IMR-90 (cell line): ENCODE results near the gene HCRTR1. TPM values are rescaled to one million over a fixed set of nuclear protein-coding genes. Genes with fewer than 3 reads are reported as not detected.

Experiments used
- ATAC-seq: fragments of 200-7000 bp; cut with Tn5 transposase; 2 replicates; pipeline ENCODE4 v1.9.1; 2020; ENCODE audit warnings: low read depth, mild to moderate bottlenecking, moderate library complexity
- BruUV-seq: library from RNA; stranded (reverse); fragments of 400-500 nt; replicated peaks from 2 replicates; lab custom pipeline; 2021; lab: Mats Ljungman, UMichigan
- CTCF ChIA-PET: fragments of 300-600 bp; formaldehyde crosslinking; extraction: SDS; loops from one replicate; lab custom pipeline; 2021; ENCODE audit warnings: antibody characterized with exemption; lab: Yijun Ruan, JAX
- POLR2A ChIA-PET: fragments of 300-600 bp; sonication (Branson Sonifier 250); formaldehyde crosslinking; loops from one replicate; lab custom pipeline; 2022; ENCODE audit warnings: antibody characterized with exemption; ENCODE audit not compliant: unreplicated experiment; lab: Charles Lee
- DNase-seq: peaks from one replicate; pipeline ENCODE4 v3.0.0; 2013
- H2AFZ ChIP-seq: replicated peaks from 2 replicates; pipeline ENCODE3; 2013; ENCODE audit warnings: low read length, mild to moderate bottlenecking; ENCODE audit not compliant: poor library complexity
- H2AK5ac ChIP-seq: 2 replicates; pipeline ENCODE4 v1.6.1; 2013; ENCODE audit warnings: low read depth, low read length, inconsistent platforms
- H2AK9ac ChIP-seq: replicated peaks from 2 replicates; pipeline ENCODE3; 2013; ENCODE audit warnings: mild to moderate bottlenecking, low read depth, low read length, moderate library complexity; ENCODE audit not compliant: poor library complexity
- H2BK120ac ChIP-seq: 2 replicates; pipeline ENCODE4 v1.6.1; 2013; ENCODE audit warnings: low read depth, low read length, inconsistent platforms
- H2BK15ac ChIP-seq: 3 replicates; pipeline ENCODE4 v1.6.1; 2013; ENCODE audit warnings: low read depth, low read length, inconsistent platforms
- H2BK20ac ChIP-seq: 2 replicates; pipeline ENCODE4 v1.6.1; 2013; ENCODE audit warnings: low read depth, mild to moderate bottlenecking, inconsistent platforms, low read length, moderate library complexity
- H2BK5ac ChIP-seq: 2 replicates; pipeline ENCODE4 v1.6.1; 2013; ENCODE audit warnings: mild to moderate bottlenecking, low read depth, low read length, inconsistent platforms; ENCODE audit not compliant: poor library complexity, severe bottlenecking
- H3K14ac ChIP-seq: replicated peaks from 2 replicates; pipeline ENCODE4 v1.6.1; 2013; ENCODE audit warnings: low read depth, low read length, inconsistent platforms
- H3K18ac ChIP-seq: 2 replicates; pipeline ENCODE4 v1.6.1; 2013; ENCODE audit warnings: low read depth, low read length, control low read depth
- H3K23ac ChIP-seq: 2 replicates; pipeline ENCODE4 v1.6.1; 2013; ENCODE audit warnings: low read depth, low read length, inconsistent platforms
- H3K27ac ChIP-seq: 2 replicates; pipeline ENCODE4 v1.5.1; 2013; ENCODE audit warnings: mild to moderate bottlenecking, control low read depth, low read length; ENCODE audit not compliant: insufficient read depth
- H3K27me3 ChIP-seq: 2 replicates; pipeline ENCODE4 v1.6.1; 2013; ENCODE audit warnings: low read length; ENCODE audit not compliant: control insufficient read depth, insufficient read depth
- H3K36me3 ChIP-seq: 2 replicates; pipeline ENCODE4 v1.6.1; 2013; ENCODE audit warnings: low read length, mixed read lengths; ENCODE audit not compliant: control insufficient read depth, insufficient read depth
- H3K4ac ChIP-seq: 2 replicates; pipeline ENCODE4 v1.6.1; 2013; ENCODE audit warnings: low read depth, low read length, inconsistent platforms
- H3K4me1 ChIP-seq: 2 replicates; pipeline ENCODE4 v1.6.1; 2013; ENCODE audit warnings: low read length, mixed read lengths; ENCODE audit not compliant: control insufficient read depth, insufficient read depth
- H3K4me2 ChIP-seq: 2 replicates; pipeline ENCODE4 v1.6.1; 2013; ENCODE audit warnings: low read depth, mild to moderate bottlenecking, control low read depth, low read length, moderate library complexity
- H3K4me3 ChIP-seq: 2 replicates; pipeline ENCODE4 v1.5.1; 2013; ENCODE audit warnings: low read depth, mild to moderate bottlenecking, control low read depth, low read length, moderate library complexity; ENCODE audit not compliant: insufficient read depth
- H3K56ac ChIP-seq: 2 replicates; pipeline ENCODE4 v1.6.1; 2013; ENCODE audit warnings: low read length, inconsistent platforms; ENCODE audit not compliant: insufficient read depth; ENCODE audit errors: extremely low read depth
- H3K79me1 ChIP-seq, 2 experiments: 2 replicates each; pipeline ENCODE4 v1.6.1; 2013; ENCODE audit warnings: low read length in 2 of 2, inconsistent platforms in 1 of 2, low read depth in 1 of 2
- H3K9ac ChIP-seq: 2 replicates; pipeline ENCODE4 v1.6.1; 2013; ENCODE audit warnings: low read depth, low read length, control low read depth
- H3K9me1 ChIP-seq: 2 replicates; pipeline ENCODE4 v1.6.1; 2013; ENCODE audit warnings: low read length, inconsistent platforms; ENCODE audit not compliant: insufficient read depth
- H3K9me3 ChIP-seq: 2 replicates; pipeline ENCODE4 v1.6.1; 2013; ENCODE audit warnings: low read length; ENCODE audit not compliant: control insufficient read depth, insufficient read depth
- H4K20me1 ChIP-seq: 2 replicates; pipeline ENCODE4 v1.6.1; 2013; ENCODE audit warnings: low read length, inconsistent platforms; ENCODE audit not compliant: insufficient read depth
- H4K5ac ChIP-seq: 2 replicates; pipeline ENCODE4 v1.6.1; 2013; ENCODE audit warnings: mild to moderate bottlenecking, low read depth, low read length, control low read depth
- H4K8ac ChIP-seq, 2 experiments: 2 replicates each; pipeline ENCODE4 v1.6.1; 2013; ENCODE audit warnings: low read depth in 2 of 2, low read length in 2 of 2, control low read depth in 1 of 2, inconsistent platforms in 1 of 2
- H4K91ac ChIP-seq: 2 replicates; pipeline ENCODE4 v1.6.1; 2013; ENCODE audit warnings: low read depth, low read length, inconsistent platforms; ENCODE audit not compliant: insufficient read depth
- BHLHE40 ChIP-seq: fragments of 150-350 bp; IDR thresholded peaks from 2 replicates; pipeline ENCODE4 v1.6.1; 2016; ENCODE audit warnings: mild to moderate bottlenecking, low read depth, low read length
- CEBPB ChIP-seq: IDR thresholded peaks from 2 replicates; pipeline ENCODE4 v1.6.1; 2012; ENCODE audit warnings: low read depth, low read length, improper control_type of control experiment
- CHD1 ChIP-seq: IDR thresholded peaks from 2 replicates; pipeline ENCODE4 v1.6.1; 2012; ENCODE audit warnings: low read depth, low read length, improper control_type of control experiment
- CTCF ChIP-seq: conservative IDR thresholded peaks from 2 replicates; pipeline ENCODE4 v1.5.1; 2012; ENCODE audit warnings: mild to moderate bottlenecking, low read depth, low read length, improper control_type of control experiment
- MAZ ChIP-seq: IDR thresholded peaks from 2 replicates; pipeline ENCODE4 v1.6.1; 2012; ENCODE audit warnings: low read depth, mild to moderate bottlenecking, low read length, improper control_type of control experiment, moderate library complexity, borderline replicate concordance
- MXI1 ChIP-seq: IDR thresholded peaks from 2 replicates; pipeline ENCODE4 v1.6.1; 2012; ENCODE audit warnings: low read depth, mild to moderate bottlenecking, low read length, moderate library complexity, borderline replicate concordance
- NFE2L2 ChIP-seq: fragments of 150-350 bp; IDR thresholded peaks from 2 replicates; pipeline ENCODE4 v1.6.1; 2016; ENCODE audit warnings: low read depth, mild to moderate bottlenecking, low read length
- POLR2A ChIP-seq: IDR thresholded peaks from 2 replicates; pipeline ENCODE4 v1.6.1; 2012; ENCODE audit warnings: mild to moderate bottlenecking, low read depth, low read length
- RAD21 ChIP-seq: IDR thresholded peaks from 2 replicates; pipeline ENCODE4 v1.6.1; 2012; ENCODE audit warnings: low read length, improper control_type of control experiment
- WGBS, 2 experiments: methylation state at CpG; one replicate each; pipeline versions ENCODE4 v1.1.5 to v1.1.7; 2013; ENCODE audit warnings: missing lambda C conversion rate in 2 of 2; ENCODE audit not compliant: insufficient read length in 1 of 2; ENCODE audit errors: extremely low coverage in 2 of 2; 5-methylcytosine and 5-hydroxymethylcytosine counted together
- dilution Hi-C: fragments of 300-500 bp; cut with HindIII; formaldehyde crosslinking; loops from one replicate; pipeline ENCODE4 v1.14.3; 2018; ENCODE audit warnings: low sequenced_read_pairs; ENCODE audit not compliant: unreplicated experiment
- in situ Hi-C: fragments of 300-500 bp; cut with MboI; formaldehyde crosslinking; loops from 3 replicates; pipeline ENCODE4 v1.14.3; 2019; ENCODE audit warnings: low sequenced_read_pairs, inconsistent platforms, mixed read lengths
- intact Hi-C: fragments of 100-400 bp; cut with micrococcal nuclease; formaldehyde crosslinking; loops from 2 replicates; pipeline ENCODE4 v1.10.0; 2022
- polyA plus RNA-seq, 3 experiments: library from polyadenylated mRNA; depleted of rRNA; stranded (reverse); fragments of >200 nt; gene quantifications; 2 replicates each; pipeline ENCODE4 v1.2.3, GENCODE V29; 2012; ENCODE audit warnings: low replicate concordance in 1 of 3
- total RNA-seq: library from RNA; depleted of rRNA; stranded (reverse); fragments of >200 nt; gene quantifications from 2 replicates; pipeline ENCODE4 v1.2.3, GENCODE V29; 2012
- TF ChIP-seq, protein P1 (sequence below): fragments of 150-350 bp; IDR thresholded peaks from 2 replicates; pipeline ENCODE4 v1.6.1; 2016; ENCODE audit warnings: low read depth, mild to moderate bottlenecking, low read length, moderate library complexity, borderline replicate concordance
- TF ChIP-seq, protein P2 (sequence below): fragments of 150-350 bp; IDR thresholded peaks from 2 replicates; pipeline ENCODE4 v1.6.1; 2017; ENCODE audit warnings: mild to moderate bottlenecking, antibody characterized with exemption, low read length, low read depth

HCRTR1 gene
- total and polyA plus RNA-seq, 2 of the 4 experiments (the other 2 are of a cell fraction): not detected

GRCh38 chr1:31668303-31668883 lies 50.9 kb downstream of the HCRTR1 start (continued):
- TF ChIP-seq, protein P1, sequence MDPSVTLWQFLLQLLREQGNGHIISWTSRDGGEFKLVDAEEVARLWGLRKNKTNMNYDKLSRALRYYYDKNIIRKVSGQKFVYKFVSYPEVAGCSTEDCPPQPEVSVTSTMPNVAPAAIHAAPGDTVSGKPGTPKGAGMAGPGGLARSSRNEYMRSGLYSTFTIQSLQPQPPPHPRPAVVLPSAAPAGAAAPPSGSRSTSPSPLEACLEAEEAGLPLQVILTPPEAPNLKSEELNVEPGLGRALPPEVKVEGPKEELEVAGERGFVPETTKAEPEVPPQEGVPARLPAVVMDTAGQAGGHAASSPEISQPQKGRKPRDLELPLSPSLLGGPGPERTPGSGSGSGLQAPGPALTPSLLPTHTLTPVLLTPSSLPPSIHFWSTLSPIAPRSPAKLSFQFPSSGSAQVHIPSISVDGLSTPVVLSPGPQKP: no peak
- no peak for TF ChIP-seq CEBPB
- TF ChIP-seq NFE2L2: no peak
- TF ChIP-seq CHD1: no peak
- TF ChIP-seq MXI1: no peak

DNA sequence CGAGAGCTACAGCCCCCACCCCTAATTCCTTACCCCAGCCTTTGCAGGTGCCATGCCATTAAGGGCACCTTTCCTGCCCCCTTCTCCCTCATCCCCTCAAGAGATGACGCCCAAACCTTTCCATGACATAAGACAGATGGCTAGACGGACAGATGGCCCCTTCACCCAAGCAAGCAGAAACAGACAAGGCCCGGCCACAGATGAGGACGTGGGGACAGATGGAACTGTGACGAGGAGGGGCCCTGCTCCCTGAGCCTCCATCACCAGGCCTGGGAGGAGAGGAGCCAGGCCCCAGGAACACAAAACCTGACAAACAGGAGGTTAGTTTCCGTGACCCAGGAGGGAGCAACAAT lies 51.9 kb downstream of the HCRTR1 start:
- no peak overlapping the region; the same call in 1 of the 2 replicates for H2BK120ac ChIP-seq
- no peak overlapping the region for H3K14ac ChIP-seq
- H3K4me2 ChIP-seq: no peak overlapping the region
- peaks cover 12% of the 10 kb centered on the region for H3K4me1 ChIP-seq
- no peak overlapping the region for H3K4ac ChIP-seq
- peaks cover 75% of the 10 kb centered on the region for H3K36me3 ChIP-seq
- no peak overlapping the region for H4K8ac ChIP-seq
- BruUV-seq: no TSS peak
- no peaks in the 10 kb centered on the region for H3K9me3 ChIP-seq
- no peak overlapping the region for H4K5ac ChIP-seq
- no peak overlapping the region for H3K18ac ChIP-seq
- no peak overlapping the region for H3K23ac ChIP-seq
- H4K91ac ChIP-seq: no peak overlapping the region
- no peak overlapping the region for H2BK15ac ChIP-seq
- no peak overlapping the region for H3K27ac ChIP-seq
- peak overlapping the region; percentile 33; the same call in 1 of the 2 replicates for H2AK5ac ChIP-seq
- peaks cover 0 to 3% of the 10 kb centered on the region in 2 experiments; a peak in 1 of 4 replicates for H3K79me1 ChIP-seq
- ChIA-PET POLR2A (no interaction called here), CTCF (interaction anchor here (0.8 kb wide), 1 partner anchor 119 kb away, joined by 3 read pairs; no protein-coding TSS in a partner anchor)
- peak overlapping the region; percentile 33 for H2AFZ ChIP-seq
- H2BK5ac ChIP-seq: no peak overlapping the region
- H3K27me3 ChIP-seq: no peaks in the 10 kb centered on the region
- H3K4me3 ChIP-seq: no peak overlapping the region
- DNase-seq (no peak), ATAC-seq (no peak)
- H2BK20ac ChIP-seq: no peak overlapping the region
- intact Hi-C loops (no loop called here), dilution Hi-C loops (no loop called here), in situ Hi-C loops (loop anchor here (10.0 kb wide), 1 partner anchor 75 kb away; no protein-coding TSS in a partner anchor)
- WGBS, 2 experiments: 83% methylated on average over 1 of the region's 7 CpGs; no CpG with 5 or more reads in 1 of the 2 experiments
- no peak overlapping the region for H3K56ac ChIP-seq
- H4K20me1 ChIP-seq: no peaks in the 10 kb centered on the region
- H3K9ac ChIP-seq: no peak overlapping the region
- H3K9me1 ChIP-seq: peaks cover 7% of the 10 kb centered on the region; the same call in 1 of the 2 replicates
- peak overlapping the region; percentile 48 for H2AK9ac ChIP-seq
- no peak for TF ChIP-seq CHD1
- TF ChIP-seq BHLHE40: no peak
- no peak for TF ChIP-seq RAD21
- TF ChIP-seq POLR2A: no peak
- no peak for TF ChIP-seq MAZ
- TF ChIP-seq, protein P1: no peak
- TF ChIP-seq MXI1: no peak
- no peak for TF ChIP-seq CTCF
- TF ChIP-seq, protein P2, sequence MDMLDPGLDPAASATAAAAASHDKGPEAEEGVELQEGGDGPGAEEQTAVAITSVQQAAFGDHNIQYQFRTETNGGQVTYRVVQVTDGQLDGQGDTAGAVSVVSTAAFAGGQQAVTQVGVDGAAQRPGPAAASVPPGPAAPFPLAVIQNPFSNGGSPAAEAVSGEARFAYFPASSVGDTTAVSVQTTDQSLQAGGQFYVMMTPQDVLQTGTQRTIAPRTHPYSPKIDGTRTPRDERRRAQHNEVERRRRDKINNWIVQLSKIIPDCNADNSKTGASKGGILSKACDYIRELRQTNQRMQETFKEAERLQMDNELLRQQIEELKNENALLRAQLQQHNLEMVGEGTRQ: no peak
- no peak for TF ChIP-seq NFE2L2
